Activated CD4-positive, CD25-positive, alpha-beta regulatory T cell (primary cell): ENCODE data around the gene OR8D4.
"Not testable (repeated sequence)": the region's sequence is repeated elsewhere in the genome, so short reads cannot be mapped to it uniquely, and the experiment has no call there.

ENCODE experiments used
- DNase-seq, 4 experiments: peaks; one replicate each; lab custom pipeline; 2025; lab: John Stamatoyannopoulos, UW

OR8D4 gene

DNA sequence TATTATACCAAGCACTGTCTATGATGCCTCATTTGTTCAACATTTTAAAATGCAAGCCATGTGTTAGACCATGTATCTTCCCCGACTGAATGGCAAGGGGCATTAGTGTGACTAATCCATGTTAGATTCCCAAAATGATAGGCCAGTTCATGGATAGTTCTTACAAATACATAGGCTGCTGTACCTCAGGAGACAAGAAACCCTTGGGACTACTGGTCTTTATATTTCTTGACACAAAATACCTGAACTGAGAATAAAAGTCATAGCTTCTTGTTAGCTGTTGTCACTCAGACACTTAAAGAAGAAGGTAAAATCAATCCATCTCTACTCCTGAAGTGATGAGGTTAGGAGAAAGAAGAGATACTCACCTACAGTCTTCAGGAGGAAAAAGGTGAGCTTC lies at the start of gene OR8D4:
TSS of gene OR8D4 (plus strand) at position 301 of the 400 bp plus-strand sequence. CDS start 4,265 bp downstream, outside the sequence.
- DNase-seq, result no peak

DNA sequence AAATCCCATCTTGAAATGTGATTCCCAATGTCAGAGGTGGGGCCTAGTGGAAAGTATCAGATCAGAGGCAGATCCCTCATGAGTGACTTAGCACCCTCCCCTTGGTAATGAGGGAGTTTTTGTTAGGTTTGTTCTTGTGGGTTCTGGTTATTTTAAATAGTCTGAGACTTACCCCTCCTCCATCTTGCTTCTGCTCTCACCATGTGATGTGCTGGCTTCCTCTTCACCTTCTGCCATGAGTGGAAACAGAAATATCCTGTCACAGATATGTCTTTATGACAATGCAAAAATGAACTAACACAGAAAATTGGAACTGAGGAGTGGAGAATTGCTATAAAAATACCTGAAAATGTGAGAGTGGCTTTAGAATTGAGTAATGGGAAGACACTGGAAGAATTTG lies 49.6 kb upstream of the OR8D4 start:
- no peak for DNase-seq

DNA sequence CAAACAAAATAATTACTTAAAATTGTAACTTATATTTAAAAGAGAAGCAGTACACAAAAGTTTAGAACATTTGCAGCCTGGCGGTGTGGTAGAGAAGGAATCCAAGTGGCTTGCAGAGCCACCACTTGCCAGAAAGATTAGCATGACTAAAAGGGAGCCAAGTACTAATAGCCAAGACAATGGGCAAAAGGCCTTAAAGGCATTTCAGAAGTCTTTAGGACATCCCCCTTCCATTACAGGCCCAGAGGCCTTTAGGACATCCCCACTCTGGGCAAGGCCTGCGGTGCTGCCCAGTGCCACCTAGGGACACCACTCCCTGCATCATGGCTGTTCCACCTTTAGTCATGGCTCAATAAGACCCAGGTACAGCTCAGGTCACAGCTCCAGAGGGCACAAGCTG lies 48.9 kb upstream of the OR8D4 start:
- no peak for DNase-seq

DNA sequence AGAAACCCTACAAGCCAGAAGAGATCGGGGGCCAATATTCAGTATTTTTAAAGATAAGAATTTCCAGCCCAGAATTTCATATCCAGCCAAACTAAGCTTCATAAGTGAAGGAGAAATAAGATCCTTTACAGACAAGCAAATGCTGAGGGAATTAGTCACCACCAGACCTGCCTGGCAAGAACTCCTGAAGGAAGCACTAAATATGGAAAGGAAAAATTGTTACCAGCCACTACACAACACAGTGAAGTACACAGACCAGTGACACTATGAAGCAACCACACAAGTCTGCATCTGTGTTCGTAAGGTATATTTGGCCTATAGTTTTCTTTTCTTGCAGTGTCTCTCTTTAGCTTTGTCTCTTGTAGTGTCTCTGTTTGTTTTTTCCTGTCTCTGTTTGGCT lies 45.5 kb upstream of the OR8D4 start:
- DNase-seq, result no peak

DNA sequence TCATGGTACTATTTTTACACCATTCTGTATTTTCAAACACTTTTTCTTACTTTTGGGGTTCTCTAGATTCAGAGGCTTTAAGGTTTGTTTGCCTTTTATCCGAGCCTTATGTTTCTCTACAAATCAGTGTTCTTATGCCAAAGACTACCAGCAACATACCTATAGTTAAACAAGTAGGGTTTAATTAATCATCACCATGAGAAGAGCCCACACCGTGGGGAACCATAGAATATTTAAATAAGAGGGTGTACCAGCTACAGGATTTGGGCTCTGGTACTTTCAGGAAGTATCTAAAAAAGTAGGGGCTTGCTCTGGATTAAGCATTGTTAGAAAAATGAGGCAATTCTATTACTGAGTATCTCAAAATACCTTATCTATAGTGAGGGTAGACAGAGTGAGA lies 42.2 kb upstream of the OR8D4 start:
- no peak for DNase-seq

DNA sequence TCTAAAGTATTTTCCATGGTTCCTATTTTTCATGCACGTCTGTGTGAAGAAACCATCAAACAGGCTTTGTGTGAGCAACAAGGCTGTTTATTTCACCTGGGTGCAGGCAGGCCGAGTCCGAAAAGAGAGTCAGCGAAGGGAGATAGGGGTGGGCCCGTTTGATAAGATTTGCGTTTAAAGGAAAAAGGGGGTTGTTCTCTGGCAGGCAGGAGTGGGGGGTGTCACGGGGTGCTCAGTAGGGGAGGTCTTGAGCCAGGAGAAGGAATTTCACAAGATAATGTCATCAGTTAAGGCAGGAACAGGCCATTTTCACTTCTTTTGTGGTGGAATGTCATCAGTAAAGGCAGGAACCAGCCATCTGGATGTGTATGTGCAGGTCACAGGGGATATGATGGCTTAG lies 36.7 kb upstream of the OR8D4 start:
- not testable (repeated sequence) for DNase-seq

DNA sequence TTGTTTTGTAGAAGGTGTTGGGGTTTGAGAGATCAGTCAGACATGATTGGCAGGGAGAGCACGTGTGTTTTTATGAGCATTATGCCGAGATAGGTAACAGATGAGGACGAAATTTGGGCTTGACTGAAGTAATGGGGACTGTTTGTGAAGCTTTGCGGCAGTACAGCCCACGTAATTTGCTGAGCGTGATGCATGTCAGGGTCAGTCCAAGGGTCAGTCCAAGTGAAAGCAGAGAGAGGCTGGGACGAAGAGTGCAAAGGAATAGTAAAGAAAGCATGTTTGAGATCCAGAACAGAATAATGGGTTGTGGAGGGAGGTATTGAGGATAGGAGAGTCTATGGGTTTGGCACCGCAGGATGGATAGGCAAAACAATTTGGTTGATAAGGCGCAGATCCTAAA lies 34.2 kb upstream of the OR8D4 start:
- DNase-seq, result not testable (repeated sequence)

DNA sequence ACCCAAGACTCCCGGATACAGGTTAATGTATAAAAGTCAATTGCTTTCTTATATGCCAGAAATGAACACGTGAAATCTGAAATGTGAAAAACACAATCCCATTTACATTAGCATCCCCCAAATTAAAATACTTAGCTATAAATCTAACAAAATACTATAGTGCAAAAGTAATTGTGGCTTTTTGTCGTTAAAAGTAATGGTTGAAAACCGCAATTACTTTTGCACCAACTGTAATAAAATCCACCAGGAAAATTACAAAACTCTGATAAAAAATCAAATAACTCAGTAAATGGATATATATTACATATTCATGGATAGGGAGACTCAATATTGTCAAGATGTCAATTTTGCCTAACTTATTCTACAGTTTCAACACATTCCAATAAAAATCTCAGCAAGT lies 21.1 kb upstream of the OR8D4 start:
- no peak for DNase-seq

DNA sequence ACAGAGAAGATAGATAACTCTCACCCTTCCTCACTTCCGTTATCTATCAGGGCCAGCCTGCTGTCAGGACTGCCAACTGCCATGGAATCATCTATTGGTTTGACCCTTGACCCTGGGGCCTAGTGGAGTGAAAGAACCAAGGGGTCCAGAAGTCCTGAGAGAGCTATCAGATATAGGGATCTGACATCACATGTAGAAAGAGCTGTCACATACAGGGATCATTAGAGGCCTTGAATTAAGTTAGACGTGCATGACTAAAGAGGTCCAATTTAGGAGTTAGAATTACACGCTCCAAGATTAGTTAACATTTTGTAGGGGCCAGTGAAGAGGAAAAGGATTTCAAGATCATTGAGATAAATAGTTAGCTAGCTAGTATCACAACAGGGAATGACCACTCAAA lies 16.4 kb upstream of the OR8D4 start, which contains the start of gene TMEM225:
TSS of gene TMEM225 (minus strand) at position 101 of the 400 bp plus-strand sequence. CDS start 245 bp downstream, outside the sequence.
- no peak for DNase-seq

DNA sequence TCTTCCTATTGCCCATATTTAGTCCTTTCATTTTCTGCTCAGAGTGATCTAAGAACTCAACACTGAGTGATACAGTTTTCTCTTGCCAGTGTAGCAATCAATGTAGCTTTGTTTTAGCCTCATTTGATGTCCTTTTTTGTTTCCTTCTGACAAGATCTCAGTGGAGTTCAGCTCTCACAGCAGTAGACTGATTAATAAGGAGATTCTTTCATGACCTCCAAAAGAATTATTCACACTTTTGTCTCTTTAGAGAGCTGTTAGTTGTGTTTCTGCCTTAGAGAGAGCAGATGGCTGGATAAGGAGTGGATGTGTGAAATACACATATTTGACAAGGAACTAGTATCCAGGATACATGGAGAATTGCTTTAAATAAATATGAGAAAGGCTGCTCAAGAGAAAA lies 9.9 kb upstream of the OR8D4 start:
- DNase-seq, result no peak

DNA sequence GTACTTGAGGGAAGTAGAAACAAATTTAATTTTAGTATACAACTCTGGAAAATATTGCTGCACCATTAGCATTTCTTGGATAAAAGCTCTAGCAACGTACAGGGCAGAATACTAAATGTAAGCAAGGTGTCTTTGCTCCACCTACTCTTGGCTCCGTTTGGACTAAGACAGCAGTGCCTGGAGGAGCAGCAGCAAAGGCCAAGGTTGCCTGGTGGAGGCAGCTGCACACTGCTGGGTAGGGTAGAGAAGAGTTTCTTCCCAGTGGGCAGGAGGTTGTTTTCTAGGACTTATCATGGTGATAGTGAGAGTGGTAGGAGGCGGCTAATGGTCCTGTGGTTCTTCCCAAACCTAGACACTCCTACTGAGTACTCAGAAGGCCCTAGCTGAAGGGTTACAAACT lies 2.2 kb upstream of the OR8D4 start:
- DNase-seq, result no peak

DNA sequence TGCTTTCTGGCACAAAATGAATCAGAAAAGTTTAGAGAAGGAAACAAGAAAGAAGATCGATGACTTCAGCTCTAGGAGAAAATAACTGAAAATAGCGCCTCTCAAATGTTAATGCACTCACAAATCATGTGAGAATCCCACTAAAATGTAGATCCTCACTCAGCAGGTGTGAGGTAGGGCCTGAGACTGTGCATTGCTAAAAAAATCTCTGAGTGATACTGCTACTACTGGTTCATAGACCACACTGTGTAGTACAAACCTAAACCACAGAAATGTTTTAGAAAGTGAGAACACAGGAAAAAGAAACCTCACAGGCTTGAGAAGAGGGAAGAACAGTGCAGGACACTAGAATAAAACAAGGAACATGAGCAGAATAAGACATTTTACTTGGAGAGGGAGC lies 2.0 kb downstream of the OR8D4 start:
- no peak for DNase-seq

DNA sequence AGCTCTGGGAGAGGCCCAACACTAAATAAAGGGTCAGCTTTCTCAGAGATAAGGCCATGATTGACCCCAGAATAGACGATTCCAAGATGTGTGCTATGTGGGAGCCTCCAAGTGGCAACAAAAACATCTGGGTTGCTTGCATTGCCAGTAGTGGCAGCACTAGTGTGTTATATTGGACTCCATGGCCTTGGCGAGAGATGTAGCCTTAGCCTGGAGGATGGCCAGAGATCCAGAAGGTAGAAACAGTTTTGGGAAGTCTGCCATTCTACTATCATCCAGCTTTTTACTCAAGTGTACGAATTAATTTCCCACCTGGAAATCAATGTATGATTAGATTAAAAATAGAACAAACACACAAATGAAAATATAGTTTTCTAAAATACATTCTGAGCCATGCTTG lies 3.0 kb downstream of the OR8D4 start:
- no peak for DNase-seq

DNA sequence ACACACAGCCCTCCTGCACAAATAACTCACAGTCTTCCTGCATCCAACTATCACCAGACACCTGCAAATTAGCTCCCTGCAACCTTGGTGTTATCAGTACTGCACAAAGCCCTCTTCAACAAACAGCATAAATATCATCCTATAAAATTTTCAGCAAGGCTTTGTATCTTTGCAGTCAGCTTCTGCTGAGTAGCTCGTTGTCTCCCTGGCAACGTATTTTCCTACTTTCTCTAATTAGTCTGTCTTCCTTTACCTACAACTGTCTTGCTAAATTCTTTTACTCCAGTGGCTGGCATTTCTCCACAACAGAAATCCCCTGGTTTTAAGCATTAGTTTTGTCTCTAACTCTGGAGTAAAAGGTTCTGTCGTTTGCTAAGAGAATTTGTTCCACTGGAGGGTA lies 3.9 kb downstream of the OR8D4 start:
- no peak for DNase-seq

DNA sequence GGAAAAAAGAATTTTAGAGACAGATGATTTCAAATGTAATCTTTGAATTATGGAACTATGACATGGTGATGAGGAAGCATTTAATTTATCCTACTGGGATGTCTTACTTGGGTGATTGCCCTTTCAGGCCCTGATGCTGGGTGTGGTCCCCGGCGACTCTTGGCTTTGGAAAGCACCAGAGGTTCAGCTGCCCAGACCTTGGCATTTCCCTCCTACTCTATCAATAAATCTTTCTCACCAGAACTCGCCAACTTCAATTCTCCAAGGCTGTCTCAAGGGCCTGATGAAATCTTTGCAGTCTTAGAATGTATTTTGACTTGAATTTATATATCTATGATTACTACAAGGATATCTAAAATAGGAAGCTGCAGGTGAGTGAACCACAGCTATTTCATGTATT lies 19.0 kb downstream of the OR8D4 start:
- no peak for DNase-seq

DNA sequence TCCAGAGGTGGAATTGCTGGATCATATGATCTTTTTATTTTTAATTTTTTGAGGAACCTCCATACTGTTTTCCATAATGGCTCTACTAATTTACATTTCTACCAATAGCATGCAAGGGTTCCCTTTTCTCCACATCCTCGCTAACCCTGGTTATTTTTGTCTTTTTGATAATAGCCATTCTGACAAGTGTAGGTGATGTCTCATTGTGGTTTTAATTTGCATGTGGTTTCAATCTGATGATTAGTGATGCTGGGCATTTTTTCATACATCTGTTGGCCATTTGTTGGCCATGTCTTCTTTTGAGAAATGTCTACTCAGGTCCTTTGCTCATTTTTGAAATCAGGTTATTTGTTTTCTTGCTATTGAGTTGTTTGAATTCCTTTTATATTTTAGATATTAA lies 22.1 kb downstream of the OR8D4 start:
- DNase-seq, result no peak

DNA sequence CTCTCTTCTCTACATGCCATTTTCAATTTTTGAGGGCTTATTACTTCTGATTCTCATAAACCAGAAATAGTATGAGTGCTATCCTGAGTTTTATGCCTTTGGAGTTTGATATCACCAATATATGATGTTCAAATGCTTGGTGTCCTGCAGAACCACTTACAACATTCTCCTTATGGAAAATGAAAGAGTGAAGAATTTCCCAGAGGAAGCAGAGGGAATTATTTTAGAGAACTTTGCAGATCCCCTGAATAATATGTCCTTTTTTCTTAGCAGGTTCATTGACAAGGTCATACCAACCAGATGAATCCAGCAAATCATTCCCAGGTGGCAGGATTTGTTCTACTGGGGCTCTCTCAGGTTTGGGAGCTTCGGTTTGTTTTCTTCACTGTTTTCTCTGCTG lies 37.4 kb downstream of the OR8D4 start, which contains the start of gene OR4D5:
TSS of gene OR4D5 (plus strand) at position 301 of the 400 bp plus-strand sequence. CDS start at position 301, 0 bp downstream.
- no peak for DNase-seq

DNA sequence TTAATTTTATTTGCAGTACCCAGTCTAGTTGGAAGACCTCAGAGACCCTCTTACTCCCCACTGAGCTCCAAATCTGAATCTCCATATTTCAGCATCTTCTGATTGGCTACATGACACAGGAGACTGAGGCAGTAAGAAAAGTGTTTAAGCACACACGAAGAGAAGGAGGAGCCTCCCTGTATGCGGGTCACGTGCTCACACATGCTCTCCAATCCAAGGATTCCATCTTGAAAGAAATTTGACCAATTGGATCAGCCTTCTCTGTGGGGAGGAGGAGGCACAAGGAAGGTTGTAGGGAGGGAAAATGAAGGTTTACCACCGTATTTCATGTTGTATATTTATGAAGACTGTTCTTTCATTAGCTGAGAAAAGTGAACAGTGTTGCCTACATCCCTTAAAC lies 40.4 kb downstream of the OR8D4 start:
- DNase-seq, result no peak

DNA sequence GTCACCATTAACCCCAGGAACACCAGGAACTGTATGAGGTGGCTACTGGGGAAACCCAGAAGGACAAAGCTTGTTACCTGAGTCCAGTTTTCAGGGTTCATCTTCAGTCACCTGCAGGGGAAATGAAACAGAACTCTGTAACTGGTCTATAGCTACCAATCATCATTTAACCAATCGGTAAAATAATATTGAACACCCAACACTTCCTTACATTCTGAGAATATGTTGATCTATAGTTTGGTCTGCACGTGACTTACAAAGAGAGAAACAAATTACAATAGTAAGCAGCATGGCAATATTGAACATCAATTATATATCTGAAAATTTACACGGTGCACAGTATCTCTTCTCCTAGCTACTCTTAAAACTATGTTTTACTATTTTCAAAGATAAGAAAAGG lies 41.8 kb downstream of the OR8D4 start, which contains the start of gene OR6T1:
TSS of gene OR6T1 (minus strand) at position 101 of the 400 bp plus-strand sequence. CDS start at position 101, 0 bp downstream.
- DNase-seq, result no peak

DNA sequence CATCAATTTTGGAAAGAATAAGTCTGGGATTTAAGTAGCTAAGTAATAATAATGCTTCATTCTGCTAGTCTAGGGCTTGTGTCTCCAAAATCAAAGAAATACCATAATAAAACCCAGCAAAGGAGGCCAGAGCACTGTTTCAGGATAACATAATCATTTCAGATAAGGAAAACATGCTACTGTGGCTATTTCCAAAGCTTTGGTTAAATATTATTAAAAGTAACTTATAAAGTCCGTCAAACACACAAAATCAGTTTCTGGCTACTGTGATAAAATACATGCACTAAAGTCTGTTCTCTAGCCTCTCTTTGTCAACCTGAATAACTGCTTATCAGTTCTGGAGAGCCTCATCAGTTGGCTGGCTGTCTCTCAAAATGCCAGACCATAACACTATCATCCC lies 43.2 kb downstream of the OR8D4 start:
- no peak for DNase-seq

DNA sequence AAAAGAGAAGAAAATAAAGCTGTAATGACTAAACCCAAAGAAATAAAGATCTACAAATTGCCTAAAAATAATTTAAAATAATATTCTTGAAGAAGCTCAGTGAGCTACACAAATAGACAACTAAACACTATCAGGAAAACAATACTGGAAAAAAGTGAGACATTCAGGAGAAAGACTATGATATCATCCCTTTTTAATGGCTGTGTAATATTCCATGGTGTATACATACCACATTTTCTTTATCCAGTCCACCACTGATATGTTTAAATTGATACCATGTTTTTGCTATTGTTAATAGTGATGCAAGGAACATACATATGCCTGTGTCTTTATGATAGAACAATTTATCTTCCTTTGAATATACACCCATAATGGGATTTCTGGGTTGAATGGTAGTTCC lies 54.8 kb downstream of the OR8D4 start:
- no peak for DNase-seq
